Gastrocnemius medialis (tissue), 4 donors: ENCODE results near the gene CACNB4.

Experiments used
- CTCF ChIP-seq, 5 experiments: fragments of 450-650 bp in 3 of 5; fragments of 200-600 bp in 2 of 5; sonication (generic) in 2 of 5; IDR thresholded peaks in 4 of 5; conservative IDR thresholded peaks in 1 of 5; 1 replicate in 4 of 5; 2 replicates in 1 of 5; pipeline ENCODE4 v1.5.1; 2016 to 2019; ENCODE audit warnings: antibody characterized with exemption in 5 of 5, mild to moderate bottlenecking in 3 of 5, moderate library complexity in 3 of 5
- POLR2A ChIP-seq, 2 donors: fragments of 450-650 bp; IDR thresholded peaks; one replicate each; pipeline ENCODE4 v1.6.1; 2017; ENCODE audit warnings: antibody characterized with exemption in 2 of 2, mild to moderate bottlenecking in 2 of 2, moderate library complexity in 2 of 2

- no peak for TF ChIP-seq CTCF (IDR thresholded peaks at IDR 0.05 in 4 of 5, conservative IDR thresholded peaks at IDR 0.05 in 1 of 5)
- no peak for TF ChIP-seq POLR2A (IDR thresholded peaks at IDR 0.05)
Measured at GRCh38 chr2:151817929-151818328, 280.9 kb downstream of the CACNB4 start.
